GM12891 (cell line): ENCODE data around the gene ESAM.

Source experiments
- DNase-seq: peaks from one replicate; pipeline ENCODE4 v3.0.0; 2011; ENCODE audit warnings: low spot score; ENCODE audit not compliant: insufficient read length
- FAIRE-seq: peaks from 2 replicates; lab custom pipeline; 2011; peaks lifted over from hg19 to GRCh38; lab: Jason Lieb, UNC
- PAX5 ChIP-seq: IDR thresholded peaks from 2 replicates; pipeline ENCODE4 v1.6.1; 2011; ENCODE audit warnings: low read length, moderate library complexity, mild to moderate bottlenecking; ENCODE audit not compliant: insufficient read depth, severe bottlenecking
- POLR2A ChIP-seq: IDR thresholded peaks from 2 replicates; pipeline ENCODE4 v1.6.1; 2011; ENCODE audit warnings: low read depth, low read length, control low read depth
- POLR2AphosphoS5 ChIP-seq: IDR thresholded peaks from 2 replicates; pipeline ENCODE4 v1.6.1; 2011; ENCODE audit warnings: low read depth, low read length, control low read depth
- POU2F2 ChIP-seq: IDR thresholded peaks from 2 replicates; pipeline ENCODE4 v1.6.1; 2011; ENCODE audit warnings: low read depth, mild to moderate bottlenecking, control low read depth, low read length, moderate library complexity
- SPI1 ChIP-seq: IDR thresholded peaks from 2 replicates; pipeline ENCODE4 v1.6.1; 2011; ENCODE audit warnings: low read depth, low read length, control low read depth
- TAF1 ChIP-seq: IDR thresholded peaks from 2 replicates; pipeline ENCODE4 v1.6.1; 2011; ENCODE audit warnings: low read depth, low read length, control low read depth

ESAM gene

GRCh38 chr11:124799348-124800225, 37.5 kb upstream of the ESAM start:
- FAIRE-seq (peak; percentile 45), DNase-seq (peak; percentile 41)
- no peak for TF ChIP-seq POU2F2
- TF ChIP-seq POLR2A = no peak
- TF ChIP-seq POLR2AphosphoS5 = no peak
- TF ChIP-seq TAF1 = no peak
- TF ChIP-seq PAX5 = no peak
- no peak for TF ChIP-seq SPI1

GRCh38 chr11:124798991-124799347, 36.9 kb upstream of the ESAM start:
- no peak for TF ChIP-seq PAX5
- TF ChIP-seq POU2F2 = no peak
- no peak for TF ChIP-seq SPI1
- TF ChIP-seq TAF1 = no peak
- TF ChIP-seq POLR2A = no peak
- TF ChIP-seq POLR2AphosphoS5 = no peak
- DNase-seq (no peak), FAIRE-seq (peak; percentile 45)

GRCh38 chr11:124796312-124796711, 34.2 kb upstream of the ESAM start:
- no peak for DNase-seq
- FAIRE-seq = no peak

GRCh38 chr11:124793466-124794278, 31.6 kb upstream of the ESAM start:
- TF ChIP-seq PAX5 (no peak), POU2F2 (no peak), TAF1 (no peak), SPI1 (no peak), POLR2AphosphoS5 (no peak), POLR2A (no peak)
- no peak for DNase-seq
- FAIRE-seq = no peak

More at GRCh38 chr11:124796312-124796711, 34.2 kb upstream of the ESAM start:
- no peak for TF ChIP-seq POLR2A
- no peak for TF ChIP-seq TAF1
- no peak for TF ChIP-seq POU2F2
- no peak for TF ChIP-seq SPI1
- TF ChIP-seq POLR2AphosphoS5 = no peak
- no peak for TF ChIP-seq PAX5

- FAIRE-seq (no peak), DNase-seq (no peak)
- TF ChIP-seq POLR2AphosphoS5 (no peak), PAX5 (no peak), POU2F2 (no peak)
These were observed 29.7 kb upstream of the ESAM start for GRCh38 chr11:124791626-124792341.

- no peak for TF ChIP-seq POLR2AphosphoS5
- TF ChIP-seq PAX5 = no peak
- DNase-seq = no peak
- no peak for FAIRE-seq
These were observed 26.4 kb upstream of the ESAM start for GRCh38 chr11:124788521-124788920.

- FAIRE-seq = no peak
- DNase-seq = no peak
- TF ChIP-seq SPI1 (no peak), TAF1 (no peak)
These were observed 22.0 kb upstream of the ESAM start for GRCh38 chr11:124784051-124784450.

GRCh38 chr11:124783002-124783401, 20.9 kb upstream of the ESAM start:
- no peak for DNase-seq
- TF ChIP-seq PAX5 = no peak
- TF ChIP-seq SPI1 = no peak
- TF ChIP-seq POLR2AphosphoS5 = no peak
- no peak for FAIRE-seq

- TF ChIP-seq POLR2A (no peak), TAF1 (no peak), SPI1 (no peak), POU2F2 (no peak), POLR2AphosphoS5 (no peak), PAX5 (no peak)
- FAIRE-seq (peak; percentile 50), DNase-seq (no peak)
These were observed 17.5 kb upstream of the ESAM start for GRCh38 chr11:124779568-124779967.

- no peak for FAIRE-seq
- no peak for DNase-seq
These were observed 16.2 kb upstream of the ESAM start for GRCh38 chr11:124778281-124778680.

More at GRCh38 chr11:124778281-124778680, 16.2 kb upstream of the ESAM start:
- no peak for TF ChIP-seq TAF1
- no peak for TF ChIP-seq POU2F2
- TF ChIP-seq POLR2AphosphoS5 = no peak
- TF ChIP-seq POLR2A = no peak
- TF ChIP-seq SPI1 = no peak
- TF ChIP-seq PAX5 = no peak
